Measurements from ENCODE around the gene SPATA6L. TPM values are rescaled to one million over a fixed set of nuclear protein-coding genes. Genes with fewer than 3 reads are reported as not detected.

Gene SPATA6L
- total RNA-seq, 4 donors from 2014 or later: 1.3 to 3.5 (median 2.3) TPM

DNA sequence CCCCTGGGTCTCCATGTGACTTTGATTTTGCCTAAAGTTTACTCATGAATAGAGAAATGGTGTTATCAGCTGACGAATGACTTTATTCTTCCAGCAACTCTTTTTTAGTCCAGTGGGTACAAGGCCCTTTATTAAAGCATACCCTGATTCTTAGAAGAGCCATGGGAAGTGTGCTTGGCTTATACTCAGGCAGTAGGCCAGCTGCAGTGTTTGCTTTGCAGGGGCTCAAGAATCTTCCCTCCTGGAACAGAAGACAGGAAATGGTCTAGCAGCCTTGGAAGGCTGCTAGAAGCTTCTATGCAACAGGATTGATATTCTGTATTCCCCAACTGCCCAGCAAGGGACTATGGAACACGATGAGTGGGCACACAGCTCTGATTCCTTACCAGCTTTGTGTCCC lies 77.6 kb downstream of the SPATA6L start:
- 79 to 81% methylated on average over 2 of the region's 2 CpGs for WGBS, 2 donors
- TF ChIP-seq POLR2A (IDR thresholded peaks at IDR 0.05): no peak
- TF ChIP-seq, protein P1, sequence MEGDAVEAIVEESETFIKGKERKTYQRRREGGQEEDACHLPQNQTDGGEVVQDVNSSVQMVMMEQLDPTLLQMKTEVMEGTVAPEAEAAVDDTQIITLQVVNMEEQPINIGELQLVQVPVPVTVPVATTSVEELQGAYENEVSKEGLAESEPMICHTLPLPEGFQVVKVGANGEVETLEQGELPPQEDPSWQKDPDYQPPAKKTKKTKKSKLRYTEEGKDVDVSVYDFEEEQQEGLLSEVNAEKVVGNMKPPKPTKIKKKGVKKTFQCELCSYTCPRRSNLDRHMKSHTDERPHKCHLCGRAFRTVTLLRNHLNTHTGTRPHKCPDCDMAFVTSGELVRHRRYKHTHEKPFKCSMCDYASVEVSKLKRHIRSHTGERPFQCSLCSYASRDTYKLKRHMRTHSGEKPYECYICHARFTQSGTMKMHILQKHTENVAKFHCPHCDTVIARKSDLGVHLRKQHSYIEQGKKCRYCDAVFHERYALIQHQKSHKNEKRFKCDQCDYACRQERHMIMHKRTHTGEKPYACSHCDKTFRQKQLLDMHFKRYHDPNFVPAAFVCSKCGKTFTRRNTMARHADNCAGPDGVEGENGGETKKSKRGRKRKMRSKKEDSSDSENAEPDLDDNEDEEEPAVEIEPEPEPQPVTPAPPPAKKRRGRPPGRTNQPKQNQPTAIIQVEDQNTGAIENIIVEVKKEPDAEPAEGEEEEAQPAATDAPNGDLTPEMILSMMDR (IDR thresholded peaks at IDR 0.05): no peak
- DNase-seq (ENCODE audit: low spot score in 2 of 2): no peak
- no peak overlapping the region for H3K4me3 ChIP-seq (ENCODE audit: low read depth, poor library complexity, severe bottlenecking)
- intact Hi-C loops (cut with DNase I; ENCODE audit: low total_unique reads): loop anchor here (10.0 kb wide), 1 partner anchor 1506 kb away; no protein-coding TSS in a partner anchor

- 91 to 93% methylated on average over 5 of the region's 5 CpGs for WGBS, 2 donors
- TF ChIP-seq, protein P1 (IDR thresholded peaks at IDR 0.05): no peak
- TF ChIP-seq POLR2A (IDR thresholded peaks at IDR 0.05): no peak
- DNase-seq (ENCODE audit: low spot score in 2 of 2): no peak
- intact Hi-C loops (cut with DNase I; ENCODE audit: low total_unique reads): loop anchor here (10.0 kb wide), 1 partner anchor 1510 kb away; no protein-coding TSS in a partner anchor
- no peak overlapping the region for H3K4me3 ChIP-seq (ENCODE audit: low read depth, poor library complexity, severe bottlenecking)
Measured at GRCh38 chr9:4585135-4585534, 81.1 kb downstream of the SPATA6L start.

DNA sequence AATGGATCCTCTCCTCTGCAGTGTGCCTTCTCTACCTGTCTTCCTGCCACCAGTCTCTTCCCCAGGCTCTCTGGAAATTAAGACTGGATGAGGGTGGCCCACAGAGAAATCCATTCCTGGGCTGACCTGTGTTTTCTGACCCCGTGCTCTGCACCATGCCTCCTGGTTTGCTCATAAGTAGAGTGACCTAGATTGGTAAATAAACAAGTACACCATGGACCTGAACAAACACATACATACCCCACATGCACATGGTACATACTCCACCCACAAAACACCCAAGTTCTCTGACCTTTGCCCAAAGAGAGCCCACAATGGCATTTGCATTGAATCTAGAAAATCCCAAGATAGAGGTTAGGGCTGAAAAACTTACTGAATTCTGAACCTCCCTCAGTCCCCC lies 81.6 kb downstream of the SPATA6L start:
- no peak for DNase-seq (ENCODE audit: low spot score in 2 of 2)
- TF ChIP-seq POLR2A (IDR thresholded peaks at IDR 0.05): no peak
- TF ChIP-seq, protein P1 (IDR thresholded peaks at IDR 0.05): no peak
- intact Hi-C loops (cut with DNase I; ENCODE audit: low total_unique reads): loop anchor here (10.0 kb wide), 1 partner anchor 1510 kb away; no protein-coding TSS in a partner anchor
- H3K4me3 ChIP-seq (ENCODE audit: low read depth, poor library complexity, severe bottlenecking): no peak overlapping the region
- WGBS, 2 donors: 100% methylated on average over 1 of the region's 1 CpG

DNA sequence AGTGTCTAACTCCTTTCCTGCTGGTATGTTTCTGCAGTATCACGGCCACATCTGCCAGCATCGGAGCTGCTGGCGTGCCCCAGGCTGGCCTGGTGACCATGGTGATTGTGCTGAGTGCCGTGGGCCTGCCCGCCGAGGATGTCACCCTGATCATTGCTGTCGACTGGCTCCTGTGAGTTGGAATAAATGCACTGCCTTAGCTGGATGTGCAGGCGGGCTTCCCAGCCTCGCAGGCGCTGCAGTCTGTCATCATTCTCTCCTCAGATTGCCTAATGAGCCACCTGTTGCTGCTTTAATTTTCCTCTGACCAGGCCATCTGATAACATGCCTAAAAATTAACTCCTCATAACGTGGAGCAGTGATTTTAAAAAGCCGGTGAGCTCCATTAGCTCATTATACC lies 83.3 kb downstream of the SPATA6L start:
- no peak overlapping the region for H3K4me3 ChIP-seq (ENCODE audit: low read depth, poor library complexity, severe bottlenecking)
- no peak for DNase-seq (ENCODE audit: low spot score in 2 of 2)
- WGBS, 2 donors: 90 to 96% methylated on average over 11 to 12 of the region's 12 CpGs
- intact Hi-C loops (cut with DNase I; ENCODE audit: low total_unique reads): loop anchor here (10.0 kb wide), 1 partner anchor 1512 kb away; no protein-coding TSS in a partner anchor
- TF ChIP-seq, protein P1 (IDR thresholded peaks at IDR 0.05): no peak
- no peak for TF ChIP-seq POLR2A (IDR thresholded peaks at IDR 0.05)

DNA sequence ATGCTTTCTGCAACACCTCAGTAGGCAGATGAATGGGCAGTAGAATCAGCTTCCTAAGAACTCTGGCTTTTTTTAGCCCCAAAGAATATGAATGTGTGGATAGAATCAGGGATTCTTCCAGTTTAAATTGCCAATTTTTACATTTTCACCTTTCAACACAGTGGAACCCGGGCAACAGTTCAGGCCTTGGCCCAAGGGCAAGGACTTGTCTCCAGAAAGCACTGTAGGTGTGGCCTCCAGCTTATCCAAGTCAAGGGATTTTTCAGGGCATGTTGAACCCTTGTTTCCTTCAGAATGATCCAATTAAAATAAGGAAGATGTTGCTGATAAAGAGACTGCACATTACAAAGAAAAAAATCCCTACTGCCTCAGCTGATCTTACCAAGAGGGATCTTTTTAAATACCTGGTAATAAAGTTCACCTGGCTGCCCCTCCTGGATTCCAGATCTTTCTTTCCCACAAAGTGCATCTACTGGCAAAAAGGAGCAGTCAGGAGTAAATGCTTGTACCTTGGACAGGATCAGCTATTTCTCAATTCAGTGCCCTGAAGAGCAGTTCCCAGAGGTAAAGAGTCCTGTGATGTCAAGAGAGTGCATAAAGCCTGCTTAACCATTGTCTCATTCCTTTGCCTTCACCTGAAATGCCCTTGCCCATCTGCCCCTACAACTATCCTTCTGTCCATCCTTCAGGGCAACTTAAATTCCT lies 84.3 kb downstream of the SPATA6L start:
- intact Hi-C loops (cut with DNase I; ENCODE audit: low total_unique reads): loop anchor here (10.0 kb wide), 1 partner anchor 1513 kb away; no protein-coding TSS in a partner anchor
- no peak for DNase-seq (ENCODE audit: low spot score in 2 of 2)
- no peak for TF ChIP-seq POLR2A (IDR thresholded peaks at IDR 0.05)
- TF ChIP-seq, protein P1 (IDR thresholded peaks at IDR 0.05): no peak

More for the DNA sequence above, 84.3 kb downstream of the SPATA6L start:
- WGBS, 2 donors: 34 to 57% methylated on average over 1 of the region's 1 CpG
- H3K4me3 ChIP-seq (ENCODE audit: low read depth, poor library complexity, severe bottlenecking): no peak overlapping the region

All from lower leg skin (tissue), 4 donors.